Stimulated activated CD4-positive, alpha-beta T cell treated with anti-CD3 and anti-CD28 coated beads, TNF-alpha, amount 100 ng/mL, for 1 hour (primary cell): ENCODE results near the gene EPS8L2.
A peak's percentile ranks its signal among the peaks of the same experiment; 100 is the strongest.

Source experiments
- DNase-seq, 3 donors: peaks; one replicate each; pipeline ENCODE4 v3.0.0-alpha.2; 2020; ENCODE audit warnings: low read depth in 3 of 3, low spot score in 1 of 3

Gene EPS8L2

DNA sequence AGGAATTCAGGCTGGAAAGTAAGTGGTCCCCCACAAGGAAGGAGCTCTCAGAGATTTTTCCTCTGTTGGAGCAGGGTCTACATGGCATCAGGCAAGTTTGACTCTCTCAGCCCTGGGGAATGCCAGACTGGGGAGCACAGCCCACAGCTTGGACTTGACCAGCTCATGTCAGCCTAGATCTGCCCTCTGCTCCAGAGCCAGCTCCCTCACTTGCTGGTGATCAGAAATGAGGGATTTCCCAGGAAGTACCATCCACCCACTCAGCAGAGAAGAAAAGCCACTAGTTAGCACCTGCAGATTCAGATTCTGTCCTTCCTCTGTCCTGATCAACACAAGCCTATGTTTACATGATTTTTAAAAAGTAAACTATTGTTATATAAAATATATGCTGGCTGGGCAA is 54.2 kb downstream of the EPS8L2 start:
- no peak for DNase-seq

DNA sequence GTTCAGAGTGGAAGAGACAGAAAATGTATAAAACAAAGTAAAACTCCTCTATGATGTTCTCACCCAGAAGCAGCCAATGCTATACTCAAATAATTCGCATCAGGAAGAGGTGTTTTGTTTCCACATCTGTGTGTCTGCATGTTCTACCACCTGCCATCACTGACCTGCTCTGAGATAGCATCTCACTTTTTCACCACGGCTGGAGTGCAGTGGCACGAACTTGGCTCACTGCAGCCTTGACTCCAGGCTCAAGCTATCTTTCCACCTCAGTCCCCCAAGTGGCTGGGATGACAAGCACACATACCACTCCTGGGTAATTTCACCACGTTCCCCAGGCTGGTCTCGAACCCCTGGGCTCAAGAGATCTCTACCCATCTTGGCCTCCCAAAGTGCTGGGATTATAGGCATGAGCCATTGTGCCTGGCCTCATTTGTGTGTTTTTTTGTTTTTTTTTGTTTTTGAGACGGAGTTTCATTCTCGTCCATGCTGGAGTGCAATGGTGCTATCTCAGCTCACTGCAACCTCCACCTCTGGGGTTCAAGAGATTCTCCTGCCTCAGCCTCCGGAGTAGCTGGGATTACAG is 55.6 kb downstream of the EPS8L2 start:
- no peak for DNase-seq

DNA sequence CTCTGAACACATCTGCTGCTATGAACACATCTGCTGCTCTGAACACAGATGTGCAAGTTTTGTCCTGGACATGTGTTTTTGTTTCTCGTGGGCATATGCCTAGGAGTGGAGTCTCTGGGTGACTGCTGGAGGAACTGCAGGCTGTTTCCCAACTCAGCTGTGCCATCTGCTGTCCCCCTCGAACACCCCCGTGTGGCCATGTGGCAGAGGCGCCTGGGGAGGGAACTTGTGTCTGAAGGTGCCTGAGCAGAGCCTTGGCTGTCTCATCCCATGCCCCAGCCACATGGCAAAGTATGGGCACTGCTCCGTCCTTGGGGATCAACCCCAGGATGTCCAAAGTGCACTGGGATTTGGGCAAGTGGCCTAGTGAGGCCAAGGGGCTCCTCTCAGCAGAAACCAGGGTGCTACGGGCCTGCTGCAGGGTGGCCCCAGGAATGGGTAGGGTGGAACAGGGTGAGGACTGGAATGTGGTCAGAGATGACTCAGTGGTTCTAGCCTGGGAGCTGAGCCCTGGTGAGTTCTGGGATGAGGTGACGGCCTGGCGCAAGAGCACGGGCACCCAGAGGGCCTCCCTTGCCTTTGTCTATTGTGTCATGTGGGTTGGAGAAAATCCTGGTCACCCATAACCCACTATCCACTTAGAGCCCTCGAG is 56.5 kb downstream of the EPS8L2 start:
- DNase-seq: no peak

DNA sequence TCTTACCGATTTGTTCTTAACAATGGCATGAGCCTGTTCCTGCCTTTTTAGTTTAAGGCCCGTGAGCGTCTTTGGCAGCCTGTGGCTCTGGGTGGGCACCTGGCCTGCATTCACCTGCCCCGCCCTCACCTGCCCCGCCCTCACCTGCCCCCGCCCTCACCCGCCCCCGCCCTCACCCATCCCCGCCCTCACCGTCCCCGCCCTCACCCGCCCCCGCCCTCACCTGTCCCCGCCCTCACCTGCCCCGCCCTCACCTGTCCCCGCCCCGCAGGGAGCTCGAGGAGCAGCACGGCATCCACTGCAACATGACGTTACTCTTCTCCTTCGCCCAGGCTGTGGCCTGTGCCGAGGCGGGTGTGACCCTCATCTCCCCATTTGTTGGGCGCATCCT is 57.0 kb downstream of the EPS8L2 start:
- DNase-seq: no peak

DNA sequence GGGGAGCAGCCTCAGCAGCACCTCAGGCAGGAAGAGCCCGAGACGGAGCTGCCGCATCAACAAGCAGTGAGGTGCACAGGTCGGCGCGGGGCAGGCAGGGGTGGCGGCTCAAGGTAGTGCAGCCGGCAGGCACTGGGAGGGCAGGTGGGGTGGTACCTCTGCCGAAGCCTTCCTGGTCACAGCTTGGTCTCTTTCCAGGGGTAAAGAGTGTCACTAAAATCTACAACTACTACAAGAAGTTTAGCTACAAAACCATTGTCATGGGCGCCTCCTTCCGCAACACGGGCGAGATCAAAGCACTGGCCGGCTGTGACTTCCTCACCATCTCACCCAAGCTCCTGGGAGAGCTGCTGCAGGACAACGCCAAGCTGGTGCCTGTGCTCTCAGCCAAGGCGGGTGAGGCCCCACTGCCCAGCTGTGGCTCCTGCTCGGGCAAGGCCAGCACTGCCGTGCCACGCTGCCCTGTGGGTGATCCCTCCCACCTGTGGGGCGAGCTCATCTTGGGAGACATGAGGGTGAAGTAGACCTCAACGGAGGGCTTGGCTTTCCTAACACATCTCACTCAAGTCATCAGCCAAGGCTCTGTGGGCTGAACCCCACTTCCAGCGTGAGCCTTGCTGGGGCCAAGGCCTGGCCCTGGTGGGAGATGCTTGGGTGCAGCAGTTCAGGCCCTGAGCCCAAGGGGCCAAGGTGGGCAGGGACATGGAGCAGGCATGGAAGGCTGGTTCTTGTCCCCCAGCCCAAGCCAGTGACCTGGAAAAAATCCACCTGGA is 57.7 kb downstream of the EPS8L2 start:
- no peak for DNase-seq

DNA sequence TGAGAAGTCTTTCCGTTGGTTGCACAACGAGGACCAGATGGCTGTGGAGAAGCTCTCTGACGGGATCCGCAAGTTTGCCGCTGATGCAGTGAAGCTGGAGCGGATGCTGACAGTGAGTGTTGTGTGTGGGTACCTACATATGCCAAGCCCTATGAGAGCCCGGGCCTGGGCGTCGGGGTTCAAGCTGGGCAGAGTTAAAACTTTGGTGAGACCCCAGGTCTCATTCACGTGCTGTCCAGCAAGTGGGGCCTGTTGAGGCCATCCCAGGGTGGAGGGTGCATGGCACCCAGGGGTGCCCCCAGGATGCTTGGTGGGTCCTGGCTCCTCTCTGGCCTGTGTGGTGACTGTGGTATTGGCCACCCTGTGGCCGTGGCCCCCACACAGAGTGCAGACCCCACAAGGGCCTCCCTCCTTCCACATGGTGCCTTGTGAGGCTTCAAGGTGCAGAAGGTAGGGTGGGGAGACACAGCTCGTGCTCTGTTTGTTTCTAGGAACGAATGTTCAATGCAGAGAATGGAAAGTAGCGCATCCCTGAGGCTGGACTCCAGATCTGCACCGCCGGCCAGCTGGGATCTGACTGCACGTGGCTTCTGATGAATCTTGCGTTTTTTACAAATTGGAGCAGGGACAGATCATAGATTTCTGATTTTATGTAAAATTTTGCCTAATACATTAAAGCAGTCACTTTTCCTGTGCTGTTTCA is 58.4 kb downstream of the EPS8L2 start:
- DNase-seq: no peak

DNA sequence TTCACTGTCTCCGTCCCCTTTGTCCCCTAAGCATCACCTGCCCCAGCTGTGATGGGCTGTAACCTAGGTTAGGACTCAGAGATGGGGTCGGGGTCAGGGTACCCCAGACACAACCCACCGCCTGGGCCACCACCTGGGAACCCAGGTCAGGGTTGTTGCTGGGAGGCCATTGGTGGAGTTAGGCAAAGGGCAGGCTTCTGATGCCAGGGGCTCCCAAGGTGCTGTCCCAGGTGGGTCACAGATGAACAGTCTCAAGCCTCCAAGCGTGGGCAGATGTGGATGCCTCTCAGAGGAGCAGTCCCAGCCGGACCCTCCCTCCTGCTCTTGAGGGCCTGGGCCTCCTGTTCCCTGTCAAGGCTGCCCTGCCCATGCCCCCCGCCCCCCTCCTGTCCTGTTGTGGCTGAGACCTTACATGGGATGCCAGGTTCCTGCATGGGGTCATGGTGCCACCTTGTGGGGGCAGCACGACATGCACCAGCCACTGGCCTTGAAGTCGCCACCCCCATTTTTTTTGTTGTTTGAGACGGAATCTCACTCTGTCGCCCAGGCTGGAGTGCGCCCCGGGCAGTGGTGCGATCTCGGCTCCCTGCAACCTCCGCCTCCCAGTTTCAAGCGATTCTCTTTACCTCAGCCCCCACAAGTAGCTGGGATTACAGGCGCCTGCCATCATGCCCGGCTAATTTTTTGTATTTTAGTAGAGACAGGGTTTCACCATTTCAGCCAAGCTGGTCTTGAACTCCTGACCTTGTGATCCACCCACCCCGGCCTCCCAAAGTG is 59.2 kb downstream of the EPS8L2 start:
- peak; percentile 29 to 54 (median 34) for DNase-seq

DNA sequence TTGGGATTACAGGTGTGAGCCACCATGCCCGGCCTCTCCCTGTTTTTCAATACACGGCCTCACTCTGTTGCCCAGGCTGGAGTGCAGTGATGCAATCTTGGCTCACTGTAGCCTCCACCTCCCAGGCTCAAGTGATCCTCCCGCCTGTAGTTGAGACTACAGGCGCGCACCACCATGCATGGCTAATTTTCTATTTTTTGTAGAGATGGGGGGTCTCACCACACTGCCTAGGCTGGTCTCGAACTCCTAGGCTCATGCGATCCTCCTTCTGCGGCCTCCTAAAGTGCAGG is 59.7 kb downstream of the EPS8L2 start:
- DNase-seq: no peak

DNA sequence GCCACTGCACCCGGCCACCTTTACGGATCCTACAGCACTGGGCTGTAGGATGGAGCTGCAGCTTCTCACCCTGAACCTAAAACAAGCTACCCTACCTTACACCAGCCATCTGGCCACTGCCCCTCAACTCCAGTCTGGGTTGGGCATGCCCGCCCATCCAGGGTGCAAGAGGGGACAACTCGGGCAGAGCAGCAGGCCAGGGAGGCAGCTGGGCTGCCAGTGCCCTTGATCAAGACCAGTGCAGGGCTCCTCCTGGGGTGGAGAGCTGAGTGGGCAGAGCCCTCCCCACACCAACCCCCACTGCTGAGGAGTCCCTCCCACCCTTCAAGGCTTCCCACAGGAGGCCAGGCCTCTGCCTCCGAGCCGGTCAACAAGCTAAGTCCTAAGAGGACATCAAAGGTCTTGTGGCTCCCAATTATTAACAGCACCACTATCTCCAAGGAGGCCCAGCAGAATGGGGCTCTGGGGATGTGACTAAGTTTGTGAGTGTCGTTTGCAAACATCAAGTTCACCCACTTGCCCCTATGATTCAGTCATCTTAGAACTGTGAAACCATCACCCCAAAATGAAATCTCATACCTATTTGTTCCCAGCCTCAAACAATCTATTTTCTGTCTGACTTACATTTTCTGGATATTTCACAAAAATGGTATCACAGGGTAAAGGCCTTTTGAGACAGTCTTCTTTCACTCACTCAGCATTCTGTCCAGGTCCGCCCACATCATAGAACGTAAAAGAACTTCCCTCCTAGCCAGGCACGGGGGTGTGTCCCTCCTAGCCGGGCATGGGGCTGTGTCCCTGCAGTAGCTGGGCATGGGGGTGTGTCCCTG is 60.3 kb downstream of the EPS8L2 start:
- DNase-seq: no peak

DNA sequence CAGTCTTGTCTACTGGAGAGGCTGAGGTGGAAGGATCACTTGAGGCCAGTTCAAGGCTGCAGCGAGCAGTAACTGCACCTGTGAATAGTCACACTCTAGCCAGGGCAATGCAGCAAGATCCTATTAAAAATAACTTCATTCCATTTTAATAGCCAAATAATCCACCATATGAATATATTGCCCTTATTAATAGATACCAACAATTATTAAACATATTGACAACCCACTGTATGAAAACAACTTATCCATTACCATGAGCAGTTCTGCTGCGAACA is 60.8 kb downstream of the EPS8L2 start:
- no peak for DNase-seq

DNA sequence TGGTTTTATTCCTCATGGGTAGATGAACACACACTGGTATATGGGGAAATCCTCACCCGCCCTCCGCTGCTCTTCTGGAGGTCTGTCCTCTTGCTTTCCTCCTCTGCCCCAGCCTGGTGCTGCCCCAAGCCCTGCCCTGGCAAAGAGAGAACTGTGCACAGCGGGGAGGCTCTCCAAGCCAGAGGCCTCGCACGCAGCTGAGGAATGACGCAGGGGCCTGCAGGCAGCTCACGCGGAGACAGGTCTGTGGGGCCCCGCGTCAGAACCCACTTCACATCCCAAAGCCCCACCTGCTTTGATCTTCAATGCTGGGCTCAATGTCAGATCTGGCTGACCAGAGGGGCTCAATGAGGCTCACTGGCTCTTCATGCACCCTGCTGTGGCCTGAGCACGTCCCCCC is 61.2 kb downstream of the EPS8L2 start:
- no peak for DNase-seq

DNA sequence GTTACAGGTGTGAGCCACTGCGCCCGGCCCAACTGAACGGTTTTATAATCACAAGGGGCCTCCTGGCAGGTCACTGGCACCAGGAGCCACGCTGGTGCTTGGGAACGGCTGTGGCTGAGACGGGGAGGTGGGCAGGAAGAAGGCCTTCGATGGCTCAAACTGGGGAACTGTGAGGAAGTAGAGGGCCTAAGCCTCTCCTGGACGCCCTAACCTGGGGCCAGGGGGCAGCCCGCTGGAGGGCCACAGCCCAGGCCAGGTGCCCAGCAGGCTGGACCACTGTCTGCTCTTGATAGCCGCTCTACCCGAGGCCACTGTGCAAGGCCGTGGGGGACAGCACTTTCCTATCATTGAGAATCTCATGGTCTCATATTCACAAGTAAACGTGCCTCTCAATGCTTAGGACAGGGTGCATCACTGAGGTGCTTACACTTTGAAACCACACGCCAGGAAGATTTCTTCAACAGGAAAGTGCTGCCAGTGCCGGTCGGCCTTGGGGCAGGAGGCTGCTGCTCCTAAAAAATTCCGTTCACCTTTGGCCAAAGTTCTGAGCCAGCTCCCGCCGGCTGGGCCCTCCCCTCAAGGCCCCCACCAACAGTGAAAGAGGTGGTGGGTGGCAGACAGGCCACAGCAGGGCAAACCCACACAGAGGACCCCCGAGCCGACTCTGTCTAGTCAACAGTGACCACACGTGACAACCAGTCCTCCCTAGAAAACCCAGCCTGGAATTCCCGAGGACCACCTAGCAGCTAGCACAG is 64.0 kb downstream of the EPS8L2 start:
- DNase-seq: no peak

DNA sequence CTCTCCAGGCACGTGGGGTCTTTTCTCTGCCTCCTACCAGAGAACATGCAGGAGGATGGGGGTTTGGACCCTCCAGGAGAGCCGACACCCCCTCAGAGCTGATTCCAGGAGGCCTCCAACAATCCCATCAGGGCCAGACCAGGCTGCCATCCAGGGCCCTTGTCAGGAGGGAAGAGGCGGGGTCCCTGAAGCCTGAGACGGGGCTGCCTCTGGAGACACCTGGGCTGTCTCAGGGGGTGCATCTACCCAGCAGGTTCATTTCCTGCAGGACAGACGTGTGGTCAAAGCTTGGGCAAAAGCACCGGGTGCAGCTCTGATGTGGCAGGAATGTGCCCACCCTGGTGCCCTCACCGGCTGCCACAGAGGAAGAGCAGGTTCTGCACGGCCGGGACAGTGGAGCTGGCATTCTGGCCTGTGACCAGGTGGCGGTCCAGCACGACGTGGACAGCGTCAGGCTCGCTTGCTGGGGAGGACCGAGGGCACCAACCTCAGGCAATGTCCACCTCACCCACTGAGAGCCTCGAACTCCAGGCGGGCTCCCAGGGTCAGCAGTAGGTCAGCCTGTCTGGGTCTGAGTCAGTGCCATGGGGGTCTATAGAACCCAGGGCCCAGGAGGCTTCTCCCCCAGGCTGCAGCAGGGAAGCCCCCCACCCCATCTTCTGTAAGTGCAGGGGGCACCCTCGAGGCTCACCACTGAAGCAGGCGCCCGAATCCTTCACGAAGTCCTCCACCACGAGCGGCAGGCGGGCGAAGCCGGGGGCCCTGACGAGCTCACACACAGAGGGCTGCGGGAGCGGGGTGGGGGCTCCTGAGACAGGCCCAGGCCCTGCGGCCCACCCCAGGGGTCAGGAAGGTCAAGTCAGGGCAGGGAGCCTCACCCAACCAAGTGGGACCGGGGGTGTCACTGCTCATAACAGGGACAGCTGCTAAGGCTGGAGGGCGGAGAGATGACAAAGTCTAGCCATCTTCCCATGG is 64.9 kb downstream of the EPS8L2 start:
- DNase-seq: no peak

DNA sequence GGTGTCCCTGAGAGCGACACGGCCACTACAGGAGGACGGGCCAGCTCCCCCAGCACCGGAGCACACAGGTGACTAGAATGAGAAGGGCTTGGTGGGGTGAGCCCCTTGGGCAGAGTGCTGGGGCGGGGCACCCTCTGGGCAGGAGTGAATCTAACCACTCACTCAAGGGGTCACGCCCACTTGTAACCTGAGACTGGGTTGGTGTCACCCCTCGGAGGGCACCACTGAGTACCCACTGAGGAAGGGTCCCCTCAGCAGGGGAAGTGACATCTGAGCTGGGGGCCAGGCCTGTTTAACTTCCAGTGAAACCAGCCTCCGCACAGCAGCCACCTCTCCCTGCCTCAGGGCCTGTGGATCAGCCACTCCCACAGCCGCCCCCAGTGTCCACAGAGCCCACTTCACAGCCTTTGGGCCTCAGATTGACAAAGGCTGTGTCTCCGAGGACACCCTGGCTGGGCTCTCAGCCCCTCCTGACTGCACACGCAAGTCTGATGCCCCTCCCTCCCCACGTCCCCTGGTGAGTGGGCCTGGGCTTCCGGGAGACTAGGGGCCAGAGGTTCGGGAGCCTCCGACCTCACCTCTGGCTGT is 65.7 kb downstream of the EPS8L2 start:
- no peak for DNase-seq

DNA sequence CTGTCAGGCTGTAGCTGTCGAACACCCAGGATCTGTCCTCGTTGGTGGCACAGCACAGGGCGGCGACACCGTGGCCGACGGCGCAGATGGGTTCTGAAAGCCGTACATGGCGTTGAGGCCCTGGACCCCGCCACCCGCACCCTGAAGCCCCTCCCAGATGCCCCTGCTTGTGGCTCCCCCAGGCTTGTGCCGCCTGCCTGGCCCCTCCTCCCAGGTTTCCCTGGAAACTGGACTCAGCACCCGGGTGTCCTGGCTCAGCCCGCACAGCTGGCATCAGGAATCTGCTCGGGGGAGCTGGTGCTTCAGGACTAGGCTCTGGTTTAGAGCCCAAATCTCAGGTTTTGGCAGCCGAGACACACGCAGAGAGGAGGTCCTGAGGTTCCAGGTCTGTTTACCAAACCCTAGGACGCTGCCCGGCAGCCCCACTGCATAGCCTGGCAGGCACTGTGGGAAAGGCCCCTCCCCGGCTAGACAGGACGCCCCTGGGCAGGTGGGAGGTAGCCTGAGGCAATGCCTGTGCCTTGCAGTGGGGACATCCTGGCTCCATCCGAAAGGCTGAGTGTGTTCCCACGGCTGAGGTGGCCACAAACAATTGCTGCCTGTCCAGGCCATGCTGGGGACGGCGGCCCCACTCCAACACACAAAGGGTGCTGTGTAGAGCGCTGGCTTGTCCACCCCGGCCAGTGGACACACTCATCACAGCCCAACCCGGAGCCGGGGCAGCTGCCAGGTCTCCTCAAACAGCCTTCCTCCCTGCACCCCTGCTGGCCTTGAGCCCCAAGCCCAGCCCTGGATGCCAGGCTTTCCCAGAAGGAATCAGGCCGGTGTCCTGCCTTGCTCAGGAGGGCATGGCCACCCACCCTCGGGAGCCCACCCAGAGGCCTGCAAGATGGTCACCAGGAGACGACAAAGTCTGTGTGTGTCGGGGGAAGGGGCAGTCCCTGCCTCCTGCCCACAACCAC is 66.7 kb downstream of the EPS8L2 start:
- DNase-seq: no peak

DNA sequence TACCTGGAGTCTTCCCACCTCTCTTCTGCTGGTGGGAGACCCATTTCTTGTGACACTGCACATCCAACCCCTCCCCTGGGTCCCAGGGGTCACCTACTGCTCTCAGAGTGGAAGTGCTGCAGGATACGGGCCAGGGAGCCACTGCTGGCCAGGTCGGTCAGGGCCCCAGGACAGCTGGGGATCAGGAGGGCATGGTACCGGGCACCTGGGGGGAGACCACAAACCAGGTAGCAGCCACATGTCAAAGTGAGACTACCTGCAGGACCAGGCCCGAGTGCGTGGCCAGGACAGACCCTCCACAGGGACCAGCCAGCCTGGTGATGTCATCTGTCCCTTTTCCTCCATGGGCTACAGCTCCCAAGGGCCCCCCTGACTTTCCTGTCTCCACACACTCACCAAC is 67.4 kb downstream of the EPS8L2 start:
- DNase-seq: no peak

DNA sequence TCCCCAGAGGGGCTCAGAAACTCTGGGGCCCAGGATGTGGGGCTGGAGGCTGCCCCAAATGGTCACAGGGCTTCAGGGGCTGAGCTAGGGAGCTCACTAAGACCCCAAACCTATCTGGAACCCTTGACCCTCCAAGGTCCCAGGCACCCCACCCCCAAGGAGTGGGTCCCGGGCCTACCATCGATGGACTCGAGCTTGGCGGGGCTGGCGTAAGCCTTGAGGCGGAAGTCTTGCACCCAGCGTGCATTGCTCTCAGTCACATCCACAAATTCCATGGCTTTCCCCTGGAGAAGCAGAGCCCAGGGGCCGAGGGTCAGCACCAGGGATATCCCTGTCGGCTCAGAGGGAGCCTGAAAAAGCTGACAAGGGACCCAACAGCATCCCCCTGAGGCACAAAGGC is 67.8 kb downstream of the EPS8L2 start:
- DNase-seq: no peak
